ENCODE data around the gene ANKH.

DNA sequence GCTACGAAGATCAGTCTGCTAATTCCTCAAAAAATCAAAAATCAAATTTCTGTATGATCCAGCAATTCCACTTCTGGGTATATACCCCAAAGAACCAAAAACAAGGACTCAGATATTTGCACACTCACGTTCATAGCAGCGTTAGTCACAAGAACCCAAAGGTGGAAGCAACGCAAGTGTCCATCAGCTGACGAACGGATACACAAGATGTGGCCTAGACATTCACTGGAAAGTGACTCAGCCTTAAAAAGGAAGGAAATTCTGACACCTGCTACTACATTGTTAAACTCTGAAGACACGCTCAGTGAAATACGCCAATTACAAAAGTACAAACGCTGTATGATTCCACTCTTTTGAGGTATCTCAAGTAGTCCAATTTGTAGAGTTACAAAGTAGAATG, 113.7 kb downstream of the ANKH start:
- no peak for TF ChIP-seq POLR2A (IDR thresholded peaks at IDR 0.05)
- no peak for TF ChIP-seq CTCF (IDR thresholded peaks at IDR 0.05)
- TF ChIP-seq POLR2AphosphoS5 (IDR thresholded peaks at IDR 0.05) = no peak

All from prostate gland (tissue), 2 donors.